Measurements from ENCODE around the gene SFMBT1. TPM values are rescaled to one million over a fixed set of nuclear protein-coding genes. Genes with fewer than 3 reads are reported as not detected.

Gene SFMBT1
- total and polyA plus RNA-seq, 11 donors = 3.4 to 18.8 (median 14.3) TPM

DNA sequence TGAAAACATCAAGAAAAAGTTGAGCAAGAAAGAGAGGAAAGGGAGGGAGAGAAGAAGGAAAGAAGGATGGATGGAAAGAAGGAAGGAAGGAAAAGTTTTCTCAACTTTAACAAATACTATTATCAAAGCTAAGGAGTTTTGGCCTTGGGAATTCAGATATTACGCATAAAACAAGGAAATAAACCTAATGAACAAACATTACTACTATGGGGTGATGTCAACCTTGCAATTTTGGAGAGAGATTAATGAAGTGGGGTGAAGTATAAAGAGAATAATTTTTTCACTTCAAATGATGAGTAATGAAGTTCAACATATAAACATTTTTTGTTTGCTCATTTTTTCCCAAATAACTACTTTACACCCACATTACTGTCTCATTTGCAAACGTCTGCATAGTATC is 55.2 kb downstream of the SFMBT1 start:
- TF ChIP-seq POLR2A (IDR thresholded peaks at IDR 0.05) (no peak), CTCF (IDR thresholded peaks at IDR 0.05) (no peak)
- H3K4me1 ChIP-seq = peaks cover 0 to 11% (median 0%) of the 10 kb centered on the region in 12 donors
- 82 to 92% (median 88%) methylated on average over 2 of the region's 2 CpGs for whole genome bisulfite sequencing, 4 donors
- intact Hi-C loops (cut with DNase I) = no loop called here
- no peaks in the 10 kb centered on the region for H3K36me3 ChIP-seq
- no peak overlapping the region for H3K27ac ChIP-seq
- no peaks in the 10 kb centered on the region for H3K9me3 ChIP-seq
- DNase-seq (no peak), ATAC-seq (no peak)
- H3K4me3 ChIP-seq = no peak overlapping the region
- no peaks in the 10 kb centered on the region for H3K27me3 ChIP-seq

DNA sequence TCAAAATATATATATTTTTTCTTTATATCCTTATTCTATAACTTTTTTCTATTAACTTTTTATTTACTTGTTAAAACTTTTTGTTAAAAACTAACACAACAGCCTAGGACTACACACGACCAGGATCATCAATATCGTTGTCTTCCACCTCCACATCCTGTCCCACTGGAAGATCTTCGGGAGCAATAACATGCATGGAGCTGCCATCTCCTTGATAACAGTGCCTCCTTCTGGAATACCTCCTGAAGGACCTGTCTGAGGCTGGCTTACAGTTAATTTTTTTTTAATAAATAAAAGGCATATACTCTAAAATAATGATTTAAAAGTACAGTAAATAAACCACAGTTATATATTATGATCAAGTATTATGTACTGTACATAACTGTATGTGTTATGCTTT is 58.9 kb downstream of the SFMBT1 start:
- Histone ChIP-seq H3K4me3 (no peak overlapping the region), H3K27ac (no peak overlapping the region), H3K36me3 (no peaks in the 10 kb centered on the region), H3K27me3 (no peaks in the 10 kb centered on the region), H3K4me1 (peaks cover 0 to 13% (median 3%) of the 10 kb centered on the region in 12 donors), H3K9me3 (no peaks in the 10 kb centered on the region)
- ATAC-seq (no peak), DNase-seq (no peak)
- WGBS, 4 donors = 42 to 61% (median 51%) methylated on average over 3 of the region's 3 CpGs
- intact Hi-C loops (cut with DNase I) = no loop called here
- no peak for TF ChIP-seq POLR2A (IDR thresholded peaks at IDR 0.05)
- TF ChIP-seq CTCF (IDR thresholded peaks at IDR 0.05) = peak in 7 of 12 donors; percentile 7 to 35 (median 18)

GRCh38 chr3:52986049-52986448 is 59.8 kb downstream of the SFMBT1 start:
- Histone ChIP-seq H3K27ac (no peak overlapping the region), H3K36me3 (no peaks in the 10 kb centered on the region), H3K4me3 (no peak overlapping the region), H3K9me3 (peaks cover 0 to 4% (median 0%) of the 10 kb centered on the region in 12 donors), H3K4me1 (peaks cover 0 to 13% (median 3%) of the 10 kb centered on the region in 12 donors), H3K27me3 (no peaks in the 10 kb centered on the region)
- no peak for DNase-seq
- TF ChIP-seq CTCF (IDR thresholded peaks at IDR 0.05) (no peak), POLR2A (IDR thresholded peaks at IDR 0.05) (no peak)
- 39 to 74% (median 56%) methylated on average over 1 of the region's 1 CpG for WGBS, 4 donors
- intact Hi-C loops (cut with DNase I) = no loop called here
- ATAC-seq = no peak

DNA sequence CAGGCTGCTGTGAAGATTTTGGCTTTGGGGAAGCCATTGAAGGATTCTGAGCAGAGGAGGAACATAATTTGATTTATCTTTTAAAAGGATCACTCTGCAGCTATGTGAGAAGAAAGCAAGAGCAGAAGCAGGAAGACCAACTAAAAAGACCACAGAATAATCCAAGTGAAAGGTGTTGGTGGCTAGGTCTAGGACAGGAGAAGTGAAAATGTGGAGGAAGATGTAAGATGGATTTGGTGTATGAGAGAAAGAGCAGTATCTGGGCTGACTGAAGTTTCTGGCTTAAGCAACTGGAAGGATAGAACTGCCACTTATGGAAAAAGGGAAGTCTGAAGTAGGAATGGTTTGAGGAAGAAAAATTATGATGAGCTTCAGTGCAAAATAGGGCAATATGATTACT is 62.0 kb downstream of the SFMBT1 start:
- Histone ChIP-seq H3K36me3 (no peaks in the 10 kb centered on the region), H3K9me3 (peaks cover 0 to 5% (median 0%) of the 10 kb centered on the region in 12 donors), H3K4me3 (no peak overlapping the region), H3K27me3 (no peaks in the 10 kb centered on the region), H3K4me1 (peaks cover 0 to 13% (median 0%) of the 10 kb centered on the region in 12 donors), H3K27ac (peak overlapping the region in 1 of 12 donors; percentile 58)
- DNase-seq = no peak
- TF ChIP-seq CTCF (IDR thresholded peaks at IDR 0.05) (no peak), POLR2A (IDR thresholded peaks at IDR 0.05) (no peak)
- intact Hi-C loops (cut with DNase I) = no loop called here
- ATAC-seq = no peak

Data from heart left ventricle (tissue), 16 donors.